PC-3 (cell line): ENCODE data around the gene ZNF766. TPM values are rescaled to one million over a fixed set of nuclear protein-coding genes. Genes with fewer than 3 reads are reported as not detected.

Source experiments
- ATAC-seq: fragments of 200-7000 bp; cut with Tn5 transposase; 2 replicates; pipeline ENCODE4 v1.9.1; 2020; ENCODE audit warnings: mild to moderate bottlenecking, moderate library complexity
- BruUV-seq: library from RNA; stranded (reverse); fragments of 400-500 nt; replicated peaks from 2 replicates; lab custom pipeline; 2021; lab: Mats Ljungman, UMichigan
- CTCF ChIA-PET: fragments of 300-600 bp; sonication (Branson Sonifier 250); formaldehyde crosslinking; loops from one replicate; lab custom pipeline; 2022; ENCODE audit warnings: antibody characterized with exemption; lab: Charles Lee
- POLR2A ChIA-PET: fragments of 300-600 bp; sonication (Branson Sonifier 250); formaldehyde crosslinking; loops from one replicate; lab custom pipeline; 2022; ENCODE audit warnings: antibody characterized with exemption; ENCODE audit not compliant: unreplicated experiment; lab: Charles Lee
- DNase-seq: peaks from one replicate; pipeline ENCODE4 v3.0.0-alpha.2; 2015
- H2AFZ ChIP-seq: fragments of 300-600 bp; sonication (generic); 2 replicates; pipeline ENCODE4 v1.6.0; 2016; ENCODE audit warnings: antibody characterized with exemption, low read length
- H3F3A ChIP-seq: fragments of 300-600 bp; sonication (generic); one replicate; pipeline ENCODE4 v1.6.0; 2017; ENCODE audit warnings: antibody characterized with exemption, low read length, control low read depth, mild to moderate bottlenecking; ENCODE audit not compliant: unreplicated experiment
- H3K27ac ChIP-seq: fragments of 300-600 bp; sonication (generic); 2 replicates; pipeline ENCODE4 v1.5.1; 2016; ENCODE audit warnings: mild to moderate bottlenecking, low read length
- H3K27me3 ChIP-seq: fragments of 300-600 bp; sonication (generic); 2 replicates; pipeline ENCODE4 v1.6.1; 2016; ENCODE audit warnings: low read length, mixed read lengths
- H3K36me3 ChIP-seq: fragments of 300-600 bp; sonication (generic); 2 replicates; pipeline ENCODE4 v1.6.1; 2016; ENCODE audit warnings: low read depth, mixed run types, low read length, mixed read lengths
- H3K4me1 ChIP-seq: fragments of 300-600 bp; sonication (generic); 2 replicates; pipeline ENCODE4 v1.5.1; 2016; ENCODE audit warnings: low read length; ENCODE audit not compliant: insufficient read depth
- H3K4me2 ChIP-seq: fragments of 300-600 bp; sonication (generic); 2 replicates; pipeline ENCODE4 v1.6.0; 2016; ENCODE audit warnings: low read length
- H3K4me3 ChIP-seq: fragments of 300-600 bp; sonication (generic); 2 replicates; pipeline ENCODE4 v1.5.1; 2016; ENCODE audit warnings: mild to moderate bottlenecking, low read length, mixed read lengths
- H3K79me2 ChIP-seq: fragments of 300-600 bp; sonication (generic); 2 replicates; pipeline ENCODE4 v1.6.1; 2017; ENCODE audit warnings: low read length, mixed read lengths
- H3K9ac ChIP-seq: fragments of 300-600 bp; sonication (generic); 2 replicates; pipeline ENCODE4 v1.6.0; 2016; ENCODE audit warnings: mild to moderate bottlenecking, low read length
- H3K9me2 ChIP-seq: fragments of 300-600 bp; sonication (generic); replicated peaks from 2 replicates; pipeline ENCODE4 v1.6.1; 2016; ENCODE audit warnings: mixed run types, low read length, mixed read lengths
- H3K9me3 ChIP-seq: fragments of 300-600 bp; sonication (generic); 2 replicates; pipeline ENCODE4 v1.6.1; 2016; ENCODE audit warnings: low read length, mixed read lengths
- H4K20me1 ChIP-seq: fragments of 300-600 bp; sonication (generic); 2 replicates; pipeline ENCODE4 v1.6.1; 2016; ENCODE audit warnings: low read length, mixed read lengths
- EZH2 ChIP-seq: fragments of 300-600 bp; sonication (generic); IDR thresholded peaks from one replicate; pipeline ENCODE4 v1.6.1; 2017; ENCODE audit warnings: antibody characterized with exemption, mild to moderate bottlenecking, low read length; ENCODE audit not compliant: unreplicated experiment
- EZH2phosphoT487 ChIP-seq: fragments of 300-600 bp; sonication (generic); IDR thresholded peaks from 2 replicates; pipeline ENCODE4 v1.6.1; 2018; ENCODE audit warnings: mild to moderate bottlenecking, antibody characterized with exemption, low read length, borderline replicate concordance
- intact Hi-C: fragments of 100-400 bp; cut with micrococcal nuclease; formaldehyde crosslinking; loops from 2 replicates; pipeline ENCODE4 v1.9.0; 2023
- total RNA-seq: library from RNA; depleted of rRNA; stranded (reverse); fragments of >200 nt; gene quantifications from 2 replicates; pipeline ENCODE4 v1.2.3, GENCODE V29; 2014
- TF ChIP-seq, protein P1 (sequence below): fragments of 300-600 bp; sonication (generic); conservative IDR thresholded peaks from 2 replicates; pipeline ENCODE4 v1.5.1; 2017; ENCODE audit warnings: antibody characterized with exemption, low read depth, mild to moderate bottlenecking, low read length

ZNF766 gene
- total RNA-seq, 1 experiment from 2014 or later, result 11.7 TPM

DNA sequence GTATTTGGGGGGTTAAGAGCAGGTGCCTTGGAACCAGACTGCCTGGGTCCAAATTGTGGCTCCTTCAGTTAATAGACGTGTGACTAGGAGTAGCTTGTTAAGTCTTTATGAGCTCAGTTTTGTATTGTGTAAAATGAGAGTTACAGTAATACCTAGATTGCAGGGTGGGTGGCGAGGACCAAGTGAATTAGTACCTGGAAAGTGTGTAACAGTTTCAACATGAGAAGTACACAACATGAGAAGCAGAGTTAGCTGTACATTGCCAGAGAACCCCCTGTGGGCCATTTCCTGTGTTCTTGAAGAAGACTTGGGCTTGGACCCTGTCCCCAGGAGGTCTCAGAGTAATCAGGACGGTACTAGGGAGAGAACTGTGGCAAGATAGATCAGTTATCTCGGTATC is 42.7 kb upstream of the ZNF766 start:
- intact Hi-C loops, result no loop called here
- CTCF ChIA-PET, result no interaction called here

DNA sequence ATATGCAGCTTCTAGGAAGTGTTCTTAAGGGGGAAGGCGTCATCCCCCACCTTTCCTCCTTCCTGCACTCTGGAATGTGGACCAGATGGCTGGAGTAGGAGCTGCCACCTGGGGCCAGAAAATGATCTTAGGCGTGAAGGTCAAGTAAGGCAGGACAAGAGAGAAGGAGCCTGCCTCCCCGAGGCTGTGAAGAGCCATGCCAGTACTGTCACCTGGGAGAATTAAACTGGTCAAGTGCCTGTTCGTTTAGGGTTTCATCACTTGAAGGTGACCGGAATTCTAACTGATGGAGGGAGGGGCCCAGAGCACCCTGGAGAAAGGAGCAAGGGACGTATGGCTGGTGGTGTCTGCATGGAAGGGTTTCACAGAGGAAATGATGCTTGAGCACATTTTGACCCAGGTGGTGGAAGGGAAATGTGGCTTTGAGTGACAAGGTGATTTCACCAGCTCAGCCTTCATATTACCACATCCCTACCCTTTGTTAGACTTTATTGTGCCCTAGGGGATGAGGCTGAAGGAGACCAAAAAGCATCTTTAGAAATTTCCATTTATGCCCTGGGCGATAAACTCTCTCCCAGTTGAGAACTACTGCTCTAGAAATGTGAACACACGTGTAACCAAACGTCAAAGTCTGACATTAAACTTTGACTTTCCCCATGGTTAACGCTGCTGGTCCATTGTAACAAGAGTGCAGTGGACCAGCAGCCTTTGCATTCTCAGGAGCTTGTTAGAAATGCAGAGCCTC is 42.0 kb upstream of the ZNF766 start:
- Histone ChIP-seq H4K20me1 (no peaks in the 10 kb centered on the region), H3K4me3 (no peak overlapping the region), H3K27ac (no peak overlapping the region), H2AFZ (no peak overlapping the region), H3K9me2 (no peaks in the 10 kb centered on the region), H3K36me3 (peaks cover 65% of the 10 kb centered on the region), H3K27me3 (no peaks in the 10 kb centered on the region), H3K9ac (no peak overlapping the region), H3K4me2 (no peak overlapping the region), H3K9me3 (no peaks in the 10 kb centered on the region), H3K79me2 (no peaks in the 10 kb centered on the region), H3F3A (peaks cover 5% of the 10 kb centered on the region), H3K4me1 (0 out of 2 replicates have a peak, but pooled peaks cover 5% of the 10 kb centered on the region)
- ChIA-PET CTCF (no interaction called here), POLR2A (no interaction called here)
- TF ChIP-seq EZH2 (no peak), EZH2phosphoT487 (no peak)
- TF ChIP-seq, protein P1, sequence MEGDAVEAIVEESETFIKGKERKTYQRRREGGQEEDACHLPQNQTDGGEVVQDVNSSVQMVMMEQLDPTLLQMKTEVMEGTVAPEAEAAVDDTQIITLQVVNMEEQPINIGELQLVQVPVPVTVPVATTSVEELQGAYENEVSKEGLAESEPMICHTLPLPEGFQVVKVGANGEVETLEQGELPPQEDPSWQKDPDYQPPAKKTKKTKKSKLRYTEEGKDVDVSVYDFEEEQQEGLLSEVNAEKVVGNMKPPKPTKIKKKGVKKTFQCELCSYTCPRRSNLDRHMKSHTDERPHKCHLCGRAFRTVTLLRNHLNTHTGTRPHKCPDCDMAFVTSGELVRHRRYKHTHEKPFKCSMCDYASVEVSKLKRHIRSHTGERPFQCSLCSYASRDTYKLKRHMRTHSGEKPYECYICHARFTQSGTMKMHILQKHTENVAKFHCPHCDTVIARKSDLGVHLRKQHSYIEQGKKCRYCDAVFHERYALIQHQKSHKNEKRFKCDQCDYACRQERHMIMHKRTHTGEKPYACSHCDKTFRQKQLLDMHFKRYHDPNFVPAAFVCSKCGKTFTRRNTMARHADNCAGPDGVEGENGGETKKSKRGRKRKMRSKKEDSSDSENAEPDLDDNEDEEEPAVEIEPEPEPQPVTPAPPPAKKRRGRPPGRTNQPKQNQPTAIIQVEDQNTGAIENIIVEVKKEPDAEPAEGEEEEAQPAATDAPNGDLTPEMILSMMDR, result no peak
- DNase-seq (no peak), ATAC-seq (no peak)
- intact Hi-C loops, result no loop called here
- BruUV-seq, result no TSS peak

More for the DNA sequence above, 42.7 kb upstream of the ZNF766 start:
- no peak for DNase-seq
- 0 out of 2 replicates have a peak, but pooled peaks cover 5% of the 10 kb centered on the region for H3K4me1 ChIP-seq
- H3K27ac ChIP-seq, result no peak overlapping the region
- H3K9me3 ChIP-seq, result no peaks in the 10 kb centered on the region
- no TSS peak for BruUV-seq
- H3K9ac ChIP-seq, result no peak overlapping the region
- H3K4me2 ChIP-seq, result no peak overlapping the region
- no peaks in the 10 kb centered on the region for H3K79me2 ChIP-seq
- no peak overlapping the region for H3K4me3 ChIP-seq
- peaks cover 73% of the 10 kb centered on the region for H3K36me3 ChIP-seq
- POLR2A ChIA-PET, result no interaction called here
- no peaks in the 10 kb centered on the region for H4K20me1 ChIP-seq
- peaks cover 5% of the 10 kb centered on the region for H3F3A ChIP-seq
- no peaks in the 10 kb centered on the region for H3K27me3 ChIP-seq
- ATAC-seq, result no peak
- H3K9me2 ChIP-seq, result no peaks in the 10 kb centered on the region
- no peak overlapping the region for H2AFZ ChIP-seq
- TF ChIP-seq EZH2, result no peak
- TF ChIP-seq, protein P1, result no peak
- TF ChIP-seq EZH2phosphoT487, result no peak

DNA sequence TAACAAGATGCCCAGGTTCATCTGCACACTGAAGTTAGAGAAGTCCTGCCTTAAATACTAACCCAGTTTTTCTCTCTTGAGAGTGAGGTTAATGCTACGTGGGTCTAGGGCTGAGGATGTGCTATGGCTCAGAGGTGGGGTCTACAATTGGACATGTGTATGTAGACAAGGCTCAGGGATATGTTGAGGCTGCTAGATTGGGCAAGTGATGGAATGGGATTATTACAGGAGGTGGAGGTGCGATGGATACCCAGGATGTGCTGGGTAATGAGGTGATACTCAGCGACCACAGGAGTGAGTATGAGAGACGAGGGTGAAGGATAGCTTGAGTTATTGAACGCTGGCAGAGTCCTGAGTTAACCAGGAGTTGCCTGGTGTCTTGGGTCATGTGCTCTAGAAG is 41.4 kb upstream of the ZNF766 start:
- DNase-seq (no peak), ATAC-seq (no peak)
- H3K4me1 ChIP-seq, result 0 out of 2 replicates have a peak, but pooled peaks cover 5% of the 10 kb centered on the region
- no peak overlapping the region for H3K4me3 ChIP-seq
- no peaks in the 10 kb centered on the region for H3K79me2 ChIP-seq
- CTCF ChIA-PET, result no interaction called here
- TF ChIP-seq EZH2phosphoT487 (no peak), EZH2 (no peak)
- TF ChIP-seq, protein P1, result no peak
- H4K20me1 ChIP-seq, result no peaks in the 10 kb centered on the region
- H3K4me2 ChIP-seq, result no peak overlapping the region
- no peak overlapping the region for H3K9ac ChIP-seq
- POLR2A ChIA-PET, result no interaction called here
- H3K27me3 ChIP-seq, result no peaks in the 10 kb centered on the region
- peaks cover 59% of the 10 kb centered on the region for H3K36me3 ChIP-seq
- H3K9me3 ChIP-seq, result no peaks in the 10 kb centered on the region
- H3F3A ChIP-seq, result peaks cover 5% of the 10 kb centered on the region
- no peak overlapping the region for H3K27ac ChIP-seq
- no TSS peak for BruUV-seq
- intact Hi-C loops, result no loop called here
- H2AFZ ChIP-seq, result no peak overlapping the region
- no peaks in the 10 kb centered on the region for H3K9me2 ChIP-seq
